Medulla oblongata (tissue), 1 donor: Measurements from ENCODE around the gene TMEM31.

Source experiments
- DNase-seq: peaks from one replicate; pipeline ENCODE4 v3.0.0-alpha.2; 2015; ENCODE audit errors: extremely low spot score

Gene TMEM31

GRCh38 chrX:103710609-103711008 is at the start of gene TMEM31:
Gene TMEM31, plus strand, starts transcription at chrX:103710909. Its CDS starts 1,350 bp downstream, at chrX:103712259.
- DNase-seq = no peak

- no peak for DNase-seq
These were observed 46.5 kb upstream of the TMEM31 start for GRCh38 chrX:103663981-103664762.

GRCh38 chrX:103666202-103667107 is 44.3 kb upstream of the TMEM31 start:
- DNase-seq = no peak

- DNase-seq = no peak
These were observed 41.0 kb upstream of the TMEM31 start for GRCh38 chrX:103669745-103670144.

- no peak for DNase-seq
These were observed 35.9 kb upstream of the TMEM31 start for GRCh38 chrX:103674531-103675454.

- DNase-seq = no peak
These were observed 32.3 kb upstream of the TMEM31 start for GRCh38 chrX:103678199-103678993.

GRCh38 chrX:103681443-103681842 is 29.3 kb upstream of the TMEM31 start:
- no peak for DNase-seq

GRCh38 chrX:103685396-103685795 is 25.3 kb upstream of the TMEM31 start:
- no peak for DNase-seq

GRCh38 chrX:103686199-103687072 is 24.3 kb upstream of the TMEM31 start, which contains the start of gene MORF4L2:
Gene MORF4L2, minus strand, starts transcription at chrX:103686699. Its CDS starts 9,672 bp downstream, at chrX:103677027.
- DNase-seq = peak; percentile 95

GRCh38 chrX:103687073-103687695 is 23.5 kb upstream of the TMEM31 start:
- peak; percentile 84 for DNase-seq

- DNase-seq = peak; percentile 93
These were observed 23.0 kb upstream of the TMEM31 start for GRCh38 chrX:103687696-103688201.

GRCh38 chrX:103688946-103689345 is 21.8 kb upstream of the TMEM31 start:
- peak; percentile 76 for DNase-seq

- no peak for DNase-seq
These were observed 19.6 kb upstream of the TMEM31 start for GRCh38 chrX:103691059-103691458.

- DNase-seq = no peak
These were observed 13.0 kb upstream of the TMEM31 start for GRCh38 chrX:103697687-103698086.

- DNase-seq = no peak
These were observed 11.5 kb upstream of the TMEM31 start for GRCh38 chrX:103699243-103699642.

GRCh38 chrX:103704863-103705262 is 5.8 kb upstream of the TMEM31 start:
- DNase-seq = peak; percentile 74

- DNase-seq = no peak
These were observed 6.3 kb downstream of the TMEM31 start for GRCh38 chrX:103716962-103717361.

- no peak for DNase-seq
These were observed 7.4 kb downstream of the TMEM31 start for GRCh38 chrX:103718120-103718519.

GRCh38 chrX:103722505-103722904 is 11.8 kb downstream of the TMEM31 start:
- no peak for DNase-seq
